Adrenal gland (tissue), 5 donors: ENCODE data around the gene ZNF446.

Source experiments
- CTCF ChIP-seq, 6 experiments: fragments of 450-650 bp in 4 of 6; fragments of 200-600 bp in 2 of 6; sonication (generic) in 1 of 6; IDR thresholded peaks; 1 replicate in 5 of 6; 2 replicates in 1 of 6; pipeline versions ENCODE4 v1.5.1 to v1.8.0; 2016 to 2021; ENCODE audit warnings: antibody characterized with exemption in 6 of 6, mild to moderate bottlenecking in 2 of 6, moderate library complexity in 1 of 6
- POLR2A ChIP-seq, 2 donors: fragments of 450-650 bp; IDR thresholded peaks; one replicate each; pipeline ENCODE4 v1.6.1; 2017; ENCODE audit warnings: antibody characterized with exemption in 2 of 2, mild to moderate bottlenecking in 2 of 2, moderate library complexity in 1 of 2
- donor health status: DM: no; HTN: no; CAD: no.

DNA sequence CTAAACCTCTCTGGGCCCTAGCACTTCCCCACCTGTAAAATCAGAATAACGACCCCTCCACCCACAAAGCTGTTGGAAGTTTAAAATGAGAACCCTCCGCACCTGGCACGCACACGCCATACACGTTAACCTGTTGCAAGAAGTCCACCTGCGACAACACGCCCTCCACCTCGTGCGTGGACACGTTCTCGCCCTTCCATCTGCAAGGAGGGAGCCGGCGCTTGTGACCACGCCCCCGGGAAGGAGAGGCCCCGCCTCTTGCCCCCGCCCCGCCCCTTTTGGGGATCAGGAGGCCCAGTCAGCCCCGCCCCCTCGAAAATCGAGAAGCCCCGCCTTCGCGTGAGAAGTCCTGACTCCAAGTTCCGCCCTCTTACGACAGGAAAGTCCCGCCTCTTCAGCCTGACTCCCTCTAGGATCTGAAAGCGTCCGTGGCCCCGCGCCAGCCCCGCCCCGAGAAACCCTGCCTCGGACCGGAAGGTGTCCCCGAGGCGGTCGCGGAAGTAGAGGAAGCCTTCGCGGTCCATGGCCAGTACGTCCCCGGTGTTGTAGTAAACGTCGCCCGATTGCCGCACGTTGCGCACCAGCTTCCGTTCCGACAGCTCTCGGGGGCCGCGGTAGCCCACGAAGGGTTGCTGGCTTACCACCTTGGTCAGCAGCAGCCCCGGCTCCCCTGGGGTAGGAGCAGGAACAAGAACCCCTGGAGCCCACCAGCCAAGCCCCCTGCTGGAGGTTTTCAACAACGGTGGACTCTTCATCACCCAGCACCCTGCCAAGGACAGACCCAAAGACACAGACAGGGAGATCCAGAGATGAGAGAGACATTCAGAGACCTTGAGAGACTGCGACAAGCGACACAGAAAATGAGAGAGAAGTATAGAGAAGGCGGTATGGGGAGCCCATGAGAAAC lies 23.1 kb downstream of the ZNF446 start:
- TF ChIP-seq POLR2A (IDR thresholded peaks at IDR 0.05) (peak; percentile 24 to 63), CTCF (IDR thresholded peaks at IDR 0.05) (peak in 3 of 6 experiments; percentile 29 to 54 (median 33))
